NCI-H1105 treated with DMSO at 0.1 percent for 48 hours (cell line): ENCODE measurements around the gene ABCC5.
"Not testable (repeated sequence)": the region's sequence is repeated elsewhere in the genome, so short reads cannot be mapped to it uniquely, and the experiment has no call there.

ENCODE experiments used
- DNase-seq: peaks from one replicate; lab custom pipeline; 2025; lab: John Stamatoyannopoulos, UW

The ABCC5 gene

GRCh38 chr3:184016169-184016570, 1.5 kb downstream of the ABCC5 start:
- no peak for DNase-seq

GRCh38 chr3:184015381-184016019, 2.2 kb downstream of the ABCC5 start:
- DNase-seq = peak; percentile 30

GRCh38 chr3:184011937-184012889, 5.5 kb downstream of the ABCC5 start:
- no peak for DNase-seq

GRCh38 chr3:184011230-184011876, 6.3 kb downstream of the ABCC5 start:
- no peak for DNase-seq

- DNase-seq = no peak
Measured at GRCh38 chr3:184008161-184008560, 9.5 kb downstream of the ABCC5 start.

GRCh38 chr3:184007143-184007813, 10.4 kb downstream of the ABCC5 start:
- DNase-seq = not testable (repeated sequence)

GRCh38 chr3:184005941-184006507, 11.7 kb downstream of the ABCC5 start:
- peak; percentile 100 for DNase-seq

- DNase-seq = no peak
Measured at GRCh38 chr3:184004476-184004875, 13.2 kb downstream of the ABCC5 start.

- DNase-seq = no peak
Measured at GRCh38 chr3:184003187-184003967, 14.3 kb downstream of the ABCC5 start.

GRCh38 chr3:184002469-184002868, 15.2 kb downstream of the ABCC5 start:
- DNase-seq = no peak

GRCh38 chr3:184001761-184002160, 15.9 kb downstream of the ABCC5 start:
- DNase-seq = no peak

- no peak for DNase-seq
Measured at GRCh38 chr3:183991403-183991802, 26.3 kb downstream of the ABCC5 start.

- no peak for DNase-seq
Measured at GRCh38 chr3:183988216-183988790, 29.4 kb downstream of the ABCC5 start.

GRCh38 chr3:183987000-183987600, 30.6 kb downstream of the ABCC5 start:
- DNase-seq = no peak

GRCh38 chr3:183984749-183985729, 32.6 kb downstream of the ABCC5 start:
- no peak for DNase-seq

- no peak for DNase-seq
Measured at GRCh38 chr3:183984127-183984740, 33.5 kb downstream of the ABCC5 start.

- no peak for DNase-seq
Measured at GRCh38 chr3:183981990-183982644, 35.6 kb downstream of the ABCC5 start.

GRCh38 chr3:183980403-183980802, 37.3 kb downstream of the ABCC5 start:
- no peak for DNase-seq
